Hepatocyte (in vitro differentiated cells): ENCODE measurements around the gene ESRRA. TPM values are rescaled to one million over a fixed set of nuclear protein-coding genes. Genes with fewer than 3 reads are reported as not detected.

Experiments
- DNase-seq: peaks from one replicate; pipeline ENCODE4 v3.0.0-alpha.2; 2016; ENCODE audit warnings: low spot score
- H2AFZ ChIP-seq: fragments of 200-600 bp; sonication (generic); 2 replicates; pipeline ENCODE4 v1.6.0; 2016; ENCODE audit warnings: antibody characterized with exemption, mild to moderate bottlenecking
- H3K27ac ChIP-seq: fragments of 200-600 bp; sonication (generic); 2 replicates; pipeline ENCODE4 v1.5.1; 2016; ENCODE audit warnings: mild to moderate bottlenecking
- H3K27me3 ChIP-seq: fragments of 200-600 bp; sonication (generic); 2 replicates; pipeline ENCODE4 v1.6.1; 2016
- H3K36me3 ChIP-seq: fragments of 200-600 bp; sonication (generic); replicated peaks from 2 replicates; pipeline ENCODE4 v1.5.1; 2016; ENCODE audit warnings: low read depth; ENCODE audit not compliant: insufficient read depth
- H3K4me1 ChIP-seq: fragments of 200-600 bp; sonication (generic); 2 replicates; pipeline ENCODE4 v1.5.1; 2016; ENCODE audit warnings: mild to moderate bottlenecking, moderate library complexity; ENCODE audit not compliant: insufficient read depth
- H3K4me2 ChIP-seq: fragments of 200-600 bp; sonication (generic); 2 replicates; pipeline ENCODE4 v1.6.0; 2016
- H3K4me3 ChIP-seq: fragments of 200-600 bp; sonication (generic); 2 replicates; pipeline ENCODE4 v1.5.1; 2016; ENCODE audit warnings: mild to moderate bottlenecking
- H3K79me2 ChIP-seq: fragments of 200-600 bp; sonication (generic); 2 replicates; pipeline ENCODE4 v1.6.0; 2017; ENCODE audit warnings: mild to moderate bottlenecking
- H3K9me2 ChIP-seq: fragments of 200-600 bp; sonication (generic); replicated peaks from 2 replicates; pipeline ENCODE4 v1.6.0; 2017; ENCODE audit warnings: mild to moderate bottlenecking; ENCODE audit not compliant: insufficient read depth
- H3K9me3 ChIP-seq: fragments of 200-600 bp; sonication (generic); 2 replicates; pipeline ENCODE4 v1.5.1; 2016; ENCODE audit warnings: low read depth, mild to moderate bottlenecking
- H4K20me1 ChIP-seq: fragments of 200-600 bp; sonication (generic); 2 replicates; pipeline ENCODE4 v1.6.0; 2016; ENCODE audit warnings: mild to moderate bottlenecking; ENCODE audit not compliant: insufficient read depth, poor library complexity, severe bottlenecking
- EZH2 ChIP-seq: fragments of 200-600 bp; sonication (generic); IDR thresholded peaks from 2 replicates; pipeline ENCODE4 v1.6.1; 2016; ENCODE audit warnings: antibody characterized with exemption, mild to moderate bottlenecking, borderline replicate concordance
- EZH2phosphoT487 ChIP-seq: fragments of 200-600 bp; sonication (generic); IDR thresholded peaks from one replicate; pipeline ENCODE4 v1.6.1; 2018; ENCODE audit warnings: antibody characterized with exemption, mild to moderate bottlenecking, low read depth, moderate library complexity; ENCODE audit not compliant: unreplicated experiment, severe bottlenecking
- WGBS: methylation state at CpG from one replicate; pipeline ENCODE4 v1.1.6; 2016; ENCODE audit warnings: low lambda C conversion rate; ENCODE audit errors: missing lambda C conversion rate; 5-methylcytosine and 5-hydroxymethylcytosine counted together
- polyA plus RNA-seq: library from polyadenylated mRNA; unstranded; fragments of >200 nt; fragmentation: Nextera tagmentation; extraction: Ambion mirVana; gene quantifications from 2 replicates; pipeline ENCODE4 v1.2.1, GENCODE V29; 2016
- total RNA-seq: library from RNA; depleted of rRNA; stranded (reverse); fragments of >200 nt; gene quantifications from 2 replicates; pipeline ENCODE4 v1.2.3, GENCODE V29; 2014
- TF ChIP-seq, protein P1 (sequence below): fragments of 200-600 bp; sonication (generic); IDR thresholded peaks from 2 replicates; pipeline ENCODE4 v1.5.1; 2016; ENCODE audit warnings: antibody characterized with exemption, mild to moderate bottlenecking; ENCODE audit not compliant: poor library complexity

The ESRRA gene
- total and polyA plus RNA-seq, 2 experiments from 2014 or later = 57.4 to 62.0 TPM

DNA sequence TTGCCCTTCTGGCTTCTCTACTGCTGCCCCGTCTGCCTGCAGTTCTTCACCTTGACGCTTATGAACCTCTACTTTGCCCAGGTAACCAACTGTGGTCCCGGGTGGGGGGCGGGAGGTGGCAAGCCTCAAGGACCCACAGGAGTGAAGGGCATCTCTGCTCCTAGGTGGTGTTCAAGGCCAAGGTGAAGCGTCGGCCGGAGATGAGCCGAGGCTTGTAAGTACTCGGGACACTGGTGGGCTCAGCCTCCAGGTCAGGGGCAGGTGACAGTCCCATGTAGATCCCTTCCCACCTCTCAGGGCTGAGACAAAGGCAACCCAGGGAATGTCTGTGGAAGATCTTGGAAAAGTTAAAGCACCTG lies 18.5 kb upstream of the ESRRA start:
- peaks cover 12% of the 10 kb centered on the region for H3K4me1 ChIP-seq
- DNase-seq = no peak
- no peaks in the 10 kb centered on the region for H4K20me1 ChIP-seq
- H3K79me2 ChIP-seq = peaks cover 13% of the 10 kb centered on the region
- H3K9me2 ChIP-seq = no peaks in the 10 kb centered on the region
- H3K27ac ChIP-seq = no peak overlapping the region
- H3K4me3 ChIP-seq = no peak overlapping the region
- no peaks in the 10 kb centered on the region for H3K36me3 ChIP-seq
- 93% methylated on average over 9 of the region's 9 CpGs for WGBS
- peaks cover 22% of the 10 kb centered on the region for H3K27me3 ChIP-seq
- TF ChIP-seq EZH2 (no peak), EZH2phosphoT487 (no peak)
- TF ChIP-seq, protein P1, sequence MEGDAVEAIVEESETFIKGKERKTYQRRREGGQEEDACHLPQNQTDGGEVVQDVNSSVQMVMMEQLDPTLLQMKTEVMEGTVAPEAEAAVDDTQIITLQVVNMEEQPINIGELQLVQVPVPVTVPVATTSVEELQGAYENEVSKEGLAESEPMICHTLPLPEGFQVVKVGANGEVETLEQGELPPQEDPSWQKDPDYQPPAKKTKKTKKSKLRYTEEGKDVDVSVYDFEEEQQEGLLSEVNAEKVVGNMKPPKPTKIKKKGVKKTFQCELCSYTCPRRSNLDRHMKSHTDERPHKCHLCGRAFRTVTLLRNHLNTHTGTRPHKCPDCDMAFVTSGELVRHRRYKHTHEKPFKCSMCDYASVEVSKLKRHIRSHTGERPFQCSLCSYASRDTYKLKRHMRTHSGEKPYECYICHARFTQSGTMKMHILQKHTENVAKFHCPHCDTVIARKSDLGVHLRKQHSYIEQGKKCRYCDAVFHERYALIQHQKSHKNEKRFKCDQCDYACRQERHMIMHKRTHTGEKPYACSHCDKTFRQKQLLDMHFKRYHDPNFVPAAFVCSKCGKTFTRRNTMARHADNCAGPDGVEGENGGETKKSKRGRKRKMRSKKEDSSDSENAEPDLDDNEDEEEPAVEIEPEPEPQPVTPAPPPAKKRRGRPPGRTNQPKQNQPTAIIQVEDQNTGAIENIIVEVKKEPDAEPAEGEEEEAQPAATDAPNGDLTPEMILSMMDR = no peak
- H2AFZ ChIP-seq = no peak overlapping the region
- no peaks in the 10 kb centered on the region for H3K9me3 ChIP-seq
- H3K4me2 ChIP-seq = no peak overlapping the region

DNA sequence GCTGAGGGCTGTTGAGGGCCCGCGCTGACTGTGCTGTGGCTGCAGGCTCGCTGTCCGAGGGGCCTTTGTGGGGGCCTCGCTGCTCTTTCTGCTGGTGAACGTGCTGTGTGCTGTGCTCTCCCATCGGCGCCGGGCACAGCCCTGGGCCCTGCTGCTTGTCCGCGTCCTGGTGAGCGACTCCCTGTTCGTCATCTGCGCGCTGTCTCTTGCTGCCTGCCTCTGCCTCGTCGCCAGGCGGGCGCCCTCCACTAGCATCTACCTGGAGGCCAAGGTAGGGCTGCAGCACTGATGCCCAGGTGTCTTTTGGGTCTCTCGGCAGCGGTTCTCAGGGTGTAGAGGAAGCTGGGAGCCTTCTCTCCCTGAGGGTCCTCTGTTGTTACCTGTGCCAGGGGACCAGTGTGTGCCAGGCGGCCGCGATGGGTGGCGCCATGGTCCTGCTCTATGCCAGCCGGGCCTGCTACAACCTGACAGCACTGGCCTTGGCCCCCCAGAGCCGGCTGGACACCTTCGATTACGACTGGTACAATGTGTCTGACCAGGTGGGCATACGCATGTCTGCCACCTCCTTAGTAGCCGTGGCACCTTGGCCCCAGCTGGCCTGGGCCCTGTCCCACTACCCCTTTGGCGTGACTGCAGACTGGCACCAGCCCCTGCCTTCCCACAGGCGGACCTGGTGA lies 17.5 kb upstream of the ESRRA start:
- Histone ChIP-seq H3K9me3 (no peaks in the 10 kb centered on the region), H3K4me2 (no peak overlapping the region), H3K4me3 (no peak overlapping the region), H3K36me3 (no peaks in the 10 kb centered on the region), H3K9me2 (no peaks in the 10 kb centered on the region), H3K79me2 (peaks cover 13% of the 10 kb centered on the region), H3K27ac (no peak overlapping the region), H4K20me1 (no peaks in the 10 kb centered on the region), H3K4me1 (peaks cover 16% of the 10 kb centered on the region), H3K27me3 (peaks cover 33% of the 10 kb centered on the region), H2AFZ (no peak overlapping the region)
- no peak for DNase-seq
- TF ChIP-seq EZH2 = no peak
- no peak for TF ChIP-seq EZH2phosphoT487
- TF ChIP-seq, protein P1 = no peak
- WGBS = 97% methylated on average over 33 of the region's 33 CpGs

DNA sequence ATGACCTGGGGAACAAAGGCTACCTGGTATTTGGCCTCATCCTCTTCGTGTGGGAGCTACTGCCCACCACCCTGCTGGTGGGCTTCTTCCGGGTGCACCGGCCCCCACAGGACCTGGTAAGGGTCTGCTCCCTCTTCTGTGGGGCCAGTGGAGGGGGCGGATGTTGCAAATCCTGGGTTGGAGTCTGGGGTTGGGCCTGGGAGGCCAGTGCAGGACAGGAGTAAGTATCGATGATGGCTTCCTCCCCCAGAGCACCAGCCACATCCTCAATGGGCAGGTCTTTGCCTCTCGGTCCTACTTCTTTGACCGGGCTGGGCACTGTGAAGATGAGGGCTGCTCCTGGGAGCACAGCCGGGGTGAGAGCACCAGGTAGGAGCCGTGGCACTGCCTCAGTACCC lies 17.0 kb upstream of the ESRRA start:
- 93% methylated on average over 5 of the region's 9 CpGs for WGBS
- no peaks in the 10 kb centered on the region for H4K20me1 ChIP-seq
- no peak for DNase-seq
- H2AFZ ChIP-seq = no peak overlapping the region
- peaks cover 38% of the 10 kb centered on the region for H3K27me3 ChIP-seq
- H3K4me1 ChIP-seq = peaks cover 16% of the 10 kb centered on the region
- TF ChIP-seq EZH2 = no peak
- no peak for TF ChIP-seq EZH2phosphoT487
- TF ChIP-seq, protein P1 = no peak
- no peak overlapping the region for H3K4me3 ChIP-seq
- no peak overlapping the region for H3K4me2 ChIP-seq
- H3K27ac ChIP-seq = no peak overlapping the region
- H3K36me3 ChIP-seq = no peaks in the 10 kb centered on the region
- H3K9me3 ChIP-seq = no peaks in the 10 kb centered on the region
- no peaks in the 10 kb centered on the region for H3K9me2 ChIP-seq
- H3K79me2 ChIP-seq = peaks cover 7% of the 10 kb centered on the region
